GM23338 (cell line): ENCODE results near the gene PLA2G12A. TPM values are rescaled to one million over a fixed set of nuclear protein-coding genes. Genes with fewer than 3 reads are reported as not detected.

Source experiments
- ATAC-seq: fragments of 200-7000 bp; cut with Tn5 transposase; 3 replicates; pipeline ENCODE4 v1.9.1; 2020
- DNase-seq: peaks from one replicate; pipeline ENCODE4 v3.0.0-alpha.2; 2015; ENCODE audit warnings: low spot score
- H2AFZ ChIP-seq: fragments of 200-600 bp; sonication (generic); 2 replicates; pipeline ENCODE4 v1.8.0; 2016; ENCODE audit warnings: antibody characterized with exemption, mild to moderate bottlenecking, moderate library complexity
- H3F3A ChIP-seq: fragments of 200-600 bp; sonication (generic); replicated peaks from 2 replicates; pipeline ENCODE4 v1.8.0; 2017; ENCODE audit warnings: antibody characterized with exemption, mixed run types, low read depth
- H3K27ac ChIP-seq: fragments of 200-600 bp; sonication (generic); 2 replicates; pipeline ENCODE4 v1.6.1; 2016; ENCODE audit warnings: low read depth
- H3K27me3 ChIP-seq: fragments of 200-600 bp; sonication (generic); 2 replicates; pipeline ENCODE4 v1.8.0; 2016; ENCODE audit warnings: mild to moderate bottlenecking, mixed run types, moderate library complexity; ENCODE audit not compliant: insufficient read depth
- H3K36me3 ChIP-seq: fragments of 200-600 bp; sonication (generic); 2 replicates; pipeline ENCODE4 v1.8.0; 2016; ENCODE audit warnings: mild to moderate bottlenecking; ENCODE audit not compliant: insufficient read depth
- H3K4me1 ChIP-seq: fragments of 200-600 bp; sonication (generic); 2 replicates; pipeline ENCODE4 v1.8.0; 2016; ENCODE audit warnings: mild to moderate bottlenecking, moderate library complexity; ENCODE audit not compliant: insufficient read depth
- H3K4me2 ChIP-seq: fragments of 200-600 bp; sonication (generic); 2 replicates; pipeline ENCODE4 v1.7.1; 2017; ENCODE audit warnings: mixed run types
- H3K4me3 ChIP-seq: fragments of 200-600 bp; sonication (generic); 2 replicates; pipeline ENCODE4 v1.6.1; 2016; ENCODE audit warnings: mixed run types
- H3K79me2 ChIP-seq: fragments of 200-600 bp; sonication (generic); replicated peaks from 2 replicates; pipeline ENCODE4 v1.8.0; 2017; ENCODE audit warnings: mild to moderate bottlenecking; ENCODE audit not compliant: insufficient read depth
- H3K9me2 ChIP-seq: fragments of 200-600 bp; sonication (generic); 2 replicates; pipeline ENCODE4 v1.8.0; 2017; ENCODE audit not compliant: insufficient read depth
- H4K20me1 ChIP-seq: fragments of 200-600 bp; sonication (generic); replicated peaks from 2 replicates; pipeline ENCODE4 v1.8.0; 2017; ENCODE audit warnings: mild to moderate bottlenecking; ENCODE audit not compliant: insufficient read depth
- H3K27ac Mint-ChIP-seq: 2 replicates; pipeline ENCODE4 v1.8.0; 2020; ENCODE audit warnings: inconsistent platforms, mild to moderate bottlenecking, moderate library complexity, mixed read lengths
- H3K27me3 Mint-ChIP-seq: 3 replicates; pipeline ENCODE4 v1.8.0; 2022; ENCODE audit warnings: low read depth, mild to moderate bottlenecking, moderate library complexity, mixed read lengths, inconsistent platforms; ENCODE audit not compliant: insufficient read depth, poor library complexity
- H3K36me3 Mint-ChIP-seq: 3 replicates; pipeline ENCODE4 v1.8.0; 2021; ENCODE audit warnings: low read depth, mild to moderate bottlenecking, inconsistent platforms, moderate library complexity, mixed read lengths
- H3K4me1 Mint-ChIP-seq: 3 replicates; pipeline ENCODE4 v1.8.0; 2020; ENCODE audit warnings: mild to moderate bottlenecking, inconsistent platforms, mixed read lengths
- H3K4me3 Mint-ChIP-seq: 3 replicates; pipeline ENCODE4 v1.8.0; 2021; ENCODE audit warnings: moderate library complexity, mild to moderate bottlenecking, inconsistent platforms, mixed read lengths
- H3K9me3 Mint-ChIP-seq: 3 replicates; pipeline ENCODE4 v1.8.0; 2020; ENCODE audit warnings: moderate library complexity, mild to moderate bottlenecking, inconsistent platforms, mixed read lengths
- ETS1 ChIP-seq: IDR thresholded peaks from 2 replicates; pipeline ENCODE4 v1.6.1; 2016; ENCODE audit warnings: antibody characterized with exemption
- JUNB ChIP-seq: IDR thresholded peaks from one replicate; pipeline ENCODE4 v1.6.1; 2016; ENCODE audit warnings: antibody characterized with exemption; ENCODE audit not compliant: unreplicated experiment
- NANOG ChIP-seq: IDR thresholded peaks from 2 replicates; pipeline ENCODE4 v1.6.1; 2016; ENCODE audit warnings: antibody characterized with exemption, borderline replicate concordance
- POLR2AphosphoS5 ChIP-seq: IDR thresholded peaks from 2 replicates; pipeline ENCODE4 v1.6.1; 2016; ENCODE audit warnings: antibody characterized with exemption, low read depth
- ZNF114 ChIP-seq: fragments of 250-450 bp; sonication (Bioruptor Pico); IDR thresholded peaks from 2 replicates; pipeline ENCODE4 v1.5.0; 2020; ENCODE audit warnings: mild to moderate bottlenecking, moderate library complexity
- ZNF331 ChIP-seq: fragments of 250-450 bp; sonication (Bioruptor Pico); IDR thresholded peaks from 2 replicates; pipeline ENCODE4 v1.5.0; 2020; ENCODE audit warnings: low read depth, mild to moderate bottlenecking, moderate library complexity
- ZNF462 ChIP-seq: fragments of 250-450 bp; sonication (Bioruptor Pico); IDR thresholded peaks from 2 replicates; pipeline ENCODE4 v1.5.0; 2020; ENCODE audit warnings: mild to moderate bottlenecking, moderate library complexity
- polyA plus RNA-seq: library from polyadenylated mRNA; unstranded; fragments of >200 nt; fragmentation: Nextera tagmentation; extraction: Ambion mirVana; gene quantifications from 2 replicates; pipeline ENCODE4 v1.2.1, GENCODE V29; 2016
- total RNA-seq: library from RNA; depleted of rRNA; stranded (reverse); fragments of >200 nt; shearing (Covaris generic); gene quantifications from 2 replicates; pipeline ENCODE4 v1.2.3, GENCODE V29; 2014

Gene PLA2G12A
- total and polyA plus RNA-seq, 2 experiments from 2014 or later, result 30.8 to 70.7 TPM

- no peak for TF ChIP-seq ZNF462 (CRISPR knock-in tag)
Measured at GRCh38 chr4:109764789-109765402, 35.0 kb upstream of the PLA2G12A start (continued).

GRCh38 chr4:109764376-109764775 is 34.5 kb upstream of the PLA2G12A start:
- Mint-ChIP-seq H3K4me1 (peaks cover 5% of the 10 kb centered on the region; the same call in 2 of the 3 replicates), H3K4me3 (no peak overlapping the region), H3K27ac (no peak overlapping the region), H3K9me3 (no peaks in the 10 kb centered on the region), H3K27me3 (no peaks in the 10 kb centered on the region), H3K36me3 (no peaks in the 10 kb centered on the region)
- Histone ChIP-seq H3F3A (no peaks in the 10 kb centered on the region), H3K27ac (no peak overlapping the region), H3K4me3 (no peak overlapping the region), H4K20me1 (no peaks in the 10 kb centered on the region), H3K4me1 (no peaks in the 10 kb centered on the region; the same call in 1 of the 2 replicates), H3K9me2 (no peaks in the 10 kb centered on the region), H2AFZ (no peak overlapping the region), H3K36me3 (no peaks in the 10 kb centered on the region), H3K4me2 (no peak overlapping the region), H3K79me2 (no peaks in the 10 kb centered on the region), H3K27me3 (no peaks in the 10 kb centered on the region)
- ATAC-seq (no peak), DNase-seq (no peak)
- TF ChIP-seq ZNF462 (CRISPR knock-in tag), result no peak
- no peak for TF ChIP-seq JUNB
- no peak for TF ChIP-seq ETS1
- TF ChIP-seq POLR2AphosphoS5, result no peak
- TF ChIP-seq NANOG, result no peak
- no peak for TF ChIP-seq ZNF331 (CRISPR knock-in tag)
- no peak for TF ChIP-seq ZNF114 (CRISPR knock-in tag)
